ENCODE results near the gene ST7. TPM values are rescaled to one million over a fixed set of nuclear protein-coding genes. Genes with fewer than 3 reads are reported as not detected.

Gene ST7
- total and polyA plus RNA-seq, 2 of the 8 experiments (the other 6 are each of a cell fraction or from before 2014, with no cell fraction given): 16.3 to 18.0 TPM

- no peak for TF ChIP-seq CHD7 (IDR thresholded peaks at IDR 0.05; ENCODE audit: insufficient replicate concordance, low read length)
- no peak for TF ChIP-seq EZH2 (IDR thresholded peaks at IDR 0.05; ENCODE audit: low read depth, low read length, severe bottlenecking)
- TF ChIP-seq TAF7 (optimal IDR thresholded peaks at IDR 0.05; ENCODE audit: borderline replicate concordance, low read depth, low read length): no peak
Observed at GRCh38 chr7:117229350-117229749, 276.0 kb downstream of the ST7 start (continued).

Measured in H1 (cell line).